DLD1 (cell line): Measurements from ENCODE around the gene MYL7.

ENCODE experiments used
- in situ Hi-C: cut with HindIII; loops from 2 replicates; pipeline ENCODE4 v1.10.0; 2017; ENCODE audit warnings: low sequenced_read_pairs

Gene MYL7

DNA sequence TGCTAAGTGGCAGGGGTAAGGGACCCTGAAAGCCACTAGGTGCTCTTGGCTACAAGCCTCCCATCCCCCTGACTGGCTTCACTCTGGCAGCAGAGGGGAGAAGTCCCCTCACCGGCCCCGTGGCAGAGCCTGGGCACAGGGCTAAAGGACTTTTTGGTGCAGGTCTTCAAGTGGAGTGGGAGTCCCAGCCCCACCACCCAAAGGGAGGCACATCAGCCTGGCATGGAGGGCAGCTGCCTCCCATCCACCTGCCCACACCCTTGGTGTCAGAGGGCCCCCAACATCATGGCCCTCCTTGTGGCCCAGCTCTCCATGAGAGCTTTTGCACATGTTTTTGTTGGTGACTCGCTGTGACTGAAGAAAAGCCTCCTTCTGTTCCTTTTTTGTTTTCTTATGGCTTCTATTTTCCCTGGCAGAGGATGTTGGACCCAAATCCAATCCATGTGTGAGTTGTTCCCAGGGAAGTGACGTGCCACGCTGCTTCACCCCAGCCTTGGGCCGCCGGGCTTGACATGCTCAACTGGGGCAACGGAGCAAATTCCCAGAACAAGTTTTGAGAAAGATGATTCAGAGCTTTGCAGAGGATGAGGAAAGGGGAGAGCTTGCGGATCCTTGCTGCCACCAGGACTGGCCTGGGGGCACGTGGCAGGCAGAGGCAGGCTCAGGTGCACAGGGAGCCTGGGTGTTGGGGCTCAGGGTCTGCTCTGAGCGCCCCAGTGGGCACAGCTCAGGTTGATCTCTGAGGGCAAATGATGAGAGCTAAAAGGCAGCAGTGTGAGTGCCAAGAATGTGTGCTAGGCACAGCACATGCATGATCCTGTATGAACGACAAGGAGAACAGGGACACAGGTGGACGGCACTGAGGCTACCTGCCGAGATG is 38.9 kb downstream of the MYL7 start:
- in situ Hi-C loops, result no loop called here

DNA sequence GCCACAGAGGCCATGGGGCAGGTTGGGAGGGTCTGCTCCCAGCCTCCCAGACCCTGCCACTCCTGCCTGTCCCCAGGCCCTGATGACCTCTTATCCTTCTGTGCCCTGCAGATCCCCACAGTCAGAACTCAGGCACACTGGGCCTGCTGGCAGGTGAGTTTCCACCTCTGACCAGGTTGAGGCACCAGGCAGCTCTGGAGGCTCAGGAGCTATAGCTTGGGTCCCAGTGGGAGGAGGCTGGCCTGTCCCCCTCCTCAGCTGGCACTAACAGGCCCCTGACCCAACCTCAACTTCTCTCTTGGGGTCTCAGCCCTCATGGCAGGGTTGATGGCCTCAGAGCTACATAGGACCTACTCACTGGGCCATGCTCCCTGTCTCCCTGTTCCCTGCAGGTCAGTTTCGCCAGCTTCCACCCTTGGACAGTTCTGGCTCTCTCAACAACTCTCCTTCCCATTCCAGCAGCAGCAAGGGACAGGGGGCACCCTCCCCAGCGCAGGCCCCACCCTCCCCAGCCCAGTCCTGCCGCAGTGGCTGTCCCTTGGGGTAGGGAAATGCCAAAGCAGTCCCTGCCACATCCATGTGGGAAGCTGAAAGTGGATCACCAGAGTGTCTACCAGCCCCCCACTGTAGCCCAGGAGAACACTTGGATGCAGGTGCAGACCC is 39.7 kb downstream of the MYL7 start:
- in situ Hi-C loops, result no loop called here

DNA sequence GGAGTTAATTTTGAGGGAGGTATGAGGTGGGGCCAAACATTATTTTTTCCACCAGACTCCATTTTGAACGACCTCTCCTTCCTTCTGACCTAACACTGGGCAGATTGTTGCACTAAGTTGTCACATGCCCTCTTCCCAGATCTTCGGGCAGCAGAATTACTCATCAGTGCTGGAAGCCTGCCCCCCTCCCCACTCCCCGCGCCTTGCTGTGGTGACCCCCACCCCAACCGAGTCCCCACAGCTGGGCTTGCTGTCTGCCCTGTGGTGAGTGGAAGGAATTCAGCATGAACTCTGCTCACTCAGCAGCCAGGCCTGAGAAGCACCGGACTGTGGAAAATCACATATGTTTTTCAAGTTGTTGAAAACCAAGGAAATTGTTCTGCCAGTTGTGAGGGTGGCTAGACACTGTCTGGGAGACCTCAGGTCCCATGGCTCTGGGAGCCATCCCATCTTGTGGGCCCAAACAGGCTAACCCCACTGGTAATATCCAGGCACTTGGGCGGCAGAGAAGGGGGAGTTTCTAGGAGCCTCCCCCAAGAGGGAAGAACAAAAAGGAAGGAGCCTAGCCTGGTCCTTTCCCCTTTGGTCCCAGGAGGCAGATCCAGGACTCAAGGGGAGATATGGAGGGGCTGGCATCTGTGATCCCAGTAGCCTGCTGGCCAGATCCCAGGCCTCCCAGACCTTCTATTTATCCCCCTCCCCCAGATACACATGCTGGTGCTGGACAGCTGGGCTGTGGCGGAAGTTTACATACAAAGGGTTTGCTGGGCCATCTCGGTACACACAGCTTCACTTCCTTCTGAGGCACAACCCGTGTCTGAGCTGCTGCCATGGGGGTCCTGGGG is 40.5 kb downstream of the MYL7 start:
- in situ Hi-C loops, result no loop called here

- in situ Hi-C loops, result no loop called here
Measured at GRCh38 chr7:44099669-44100068, 41.5 kb downstream of the MYL7 start.

DNA sequence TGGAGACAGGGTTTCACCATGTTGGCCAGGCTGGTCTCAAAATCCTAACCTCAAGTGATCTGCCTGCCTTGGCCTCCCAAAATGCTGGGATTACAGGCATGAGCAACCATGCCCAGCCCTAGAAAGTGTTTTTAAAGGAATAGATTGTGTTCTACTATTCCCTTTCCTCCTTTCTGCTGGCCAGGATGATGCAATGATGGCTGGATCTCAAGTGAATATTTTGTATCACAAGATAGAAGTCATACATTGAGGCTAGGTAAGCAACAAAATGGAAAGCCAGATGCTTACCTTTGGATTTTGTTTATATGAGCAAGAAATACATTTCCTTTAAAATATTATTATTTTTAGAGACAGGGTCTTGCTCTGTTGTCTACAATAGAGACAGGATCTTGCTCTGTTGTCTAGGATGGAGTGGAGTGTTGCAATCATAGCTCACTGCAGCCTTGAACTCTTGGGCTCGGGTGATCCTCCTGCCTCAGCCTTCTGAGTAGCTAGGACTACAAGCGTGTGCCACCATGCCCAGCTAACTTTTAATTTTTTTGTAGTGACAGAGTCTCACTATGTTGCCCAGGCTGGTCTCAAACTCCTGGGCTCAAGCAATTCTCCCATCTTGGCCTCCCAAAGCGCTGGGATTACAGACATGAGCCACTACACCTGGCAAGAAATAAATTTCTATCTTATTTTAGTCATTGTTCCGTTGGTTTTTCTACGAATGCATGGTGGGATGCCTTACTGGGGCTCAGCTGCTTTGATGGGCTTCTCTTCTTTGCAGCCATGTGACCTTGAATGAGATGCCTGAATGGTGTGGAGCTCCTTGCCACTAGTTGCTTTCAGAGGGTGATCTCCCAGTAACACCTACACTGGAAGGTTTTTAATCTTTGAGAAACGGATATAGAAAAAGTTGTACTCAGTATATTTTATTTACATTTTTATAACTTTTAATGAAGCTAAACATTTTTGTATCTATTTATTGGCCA is 42.8 kb downstream of the MYL7 start:
- in situ Hi-C loops, result no loop called here

DNA sequence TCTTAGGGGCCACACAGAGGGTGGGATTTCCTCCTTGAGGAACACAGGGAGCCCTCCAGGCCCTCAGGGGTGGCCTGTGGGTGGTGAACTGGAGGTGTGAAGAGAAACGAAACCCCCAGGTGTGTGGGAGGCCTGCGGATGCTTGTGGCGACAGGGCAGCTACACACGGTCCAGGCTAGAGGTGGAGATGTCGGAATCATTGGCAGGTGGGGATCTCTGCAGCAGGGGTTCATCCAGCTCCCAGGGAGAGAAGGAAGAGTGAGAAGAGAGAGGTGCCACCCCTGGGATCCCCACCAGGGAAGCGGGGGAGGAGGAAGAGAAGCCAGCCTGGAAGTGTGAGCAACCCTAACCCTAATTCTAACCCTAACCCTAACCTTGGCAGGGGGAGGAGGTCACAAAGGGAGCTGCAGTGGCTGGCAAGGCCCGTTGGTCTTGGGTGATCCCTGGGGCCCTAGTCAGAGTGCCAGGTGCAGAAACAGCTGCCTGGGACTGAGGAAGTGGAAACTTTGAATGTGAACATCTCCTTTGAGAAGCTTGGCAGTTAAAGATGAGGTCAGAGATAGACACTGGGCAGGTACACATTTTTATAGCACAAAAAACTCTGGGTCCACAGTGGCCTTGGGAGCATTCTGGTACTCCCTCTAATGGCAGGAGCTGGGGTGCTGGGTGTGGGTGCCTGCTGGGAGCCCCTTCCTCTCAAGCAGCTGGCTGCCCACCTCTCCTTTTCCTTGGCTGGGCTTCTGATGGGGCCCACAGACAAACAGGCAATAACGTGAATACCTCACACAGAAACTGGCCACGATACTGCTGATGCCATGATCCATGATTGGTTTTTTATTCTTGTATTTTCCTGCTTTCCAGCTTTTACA is 43.8 kb downstream of the MYL7 start:
- in situ Hi-C loops, result no loop called here

GRCh38 chr7:44096326-44096881 is 44.7 kb downstream of the MYL7 start:
- in situ Hi-C loops, result no loop called here

- in situ Hi-C loops, result no loop called here
Measured at GRCh38 chr7:44095781-44096180, 45.4 kb downstream of the MYL7 start.

- in situ Hi-C loops, result no loop called here
Measured at GRCh38 chr7:44094883-44095592, 46.1 kb downstream of the MYL7 start.

DNA sequence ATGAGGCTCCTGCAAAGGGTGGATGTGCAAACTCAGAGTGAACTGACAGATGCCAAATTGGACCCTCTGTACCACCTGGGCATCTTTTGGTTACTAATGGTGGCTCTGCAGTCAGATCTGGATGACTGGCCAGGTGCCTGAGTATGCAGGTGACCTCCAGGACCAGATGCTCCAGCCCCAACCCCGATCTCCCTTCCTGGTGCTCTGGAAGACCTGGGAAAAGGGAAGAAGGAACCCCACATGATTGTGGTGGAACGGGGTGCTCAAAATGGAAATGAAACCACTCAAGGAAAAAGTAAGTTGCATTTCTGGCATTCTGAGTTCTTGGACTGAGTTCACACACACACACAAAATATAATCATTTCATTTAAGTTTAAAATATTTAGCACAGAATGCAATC is 46.8 kb downstream of the MYL7 start:
- in situ Hi-C loops, result no loop called here

DNA sequence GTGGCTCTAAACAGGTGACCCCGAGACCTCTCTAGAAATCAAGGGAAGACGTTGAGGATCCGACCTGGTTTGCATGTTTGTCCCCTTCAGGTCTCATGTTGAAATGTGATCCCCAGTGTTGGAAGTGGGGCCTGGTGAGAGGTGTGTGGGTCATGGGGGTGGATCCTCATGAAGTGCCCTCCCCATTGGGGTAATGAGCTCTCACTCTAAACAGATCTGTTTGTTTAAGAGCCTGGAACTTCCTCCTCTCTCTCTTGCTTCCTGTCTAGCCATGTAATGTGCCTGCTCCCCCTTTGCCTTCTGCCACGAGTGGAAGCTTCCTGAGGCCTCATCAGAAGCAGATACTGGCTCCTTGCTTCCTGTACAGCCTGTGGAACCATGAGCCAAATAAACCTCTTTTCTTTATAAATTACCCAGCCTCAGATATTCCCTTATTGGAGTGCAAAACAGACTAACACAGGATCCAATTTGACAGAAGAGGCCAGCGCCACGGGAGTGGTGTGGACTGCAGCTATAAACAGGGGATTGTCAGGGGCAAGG is 48.0 kb downstream of the MYL7 start:
- in situ Hi-C loops, result no loop called here
